HL-60 (cell line): Measurements from ENCODE around the gene GPAM.

Experiments used
- POLR2AphosphoS5 ChIP-seq: IDR thresholded peaks from 2 replicates; pipeline ENCODE4 v1.6.1; 2012; ENCODE audit warnings: low read depth
- SPI1 ChIP-seq: IDR thresholded peaks from 2 replicates; pipeline ENCODE4 v1.6.1; 2012; ENCODE audit warnings: low read depth, mild to moderate bottlenecking, borderline replicate concordance
- TF ChIP-seq, protein P1 (sequence below): IDR thresholded peaks from one replicate; pipeline ENCODE4 v1.5.1; 2011; ENCODE audit warnings: low read length, control low read depth, inconsistent platforms; ENCODE audit not compliant: insufficient read depth
- TF ChIP-seq, protein P2 (sequence below): IDR thresholded peaks from 2 replicates; pipeline ENCODE4 v1.6.1; 2012; ENCODE audit warnings: low read depth; ENCODE audit not compliant: insufficient replicate concordance

DNA sequence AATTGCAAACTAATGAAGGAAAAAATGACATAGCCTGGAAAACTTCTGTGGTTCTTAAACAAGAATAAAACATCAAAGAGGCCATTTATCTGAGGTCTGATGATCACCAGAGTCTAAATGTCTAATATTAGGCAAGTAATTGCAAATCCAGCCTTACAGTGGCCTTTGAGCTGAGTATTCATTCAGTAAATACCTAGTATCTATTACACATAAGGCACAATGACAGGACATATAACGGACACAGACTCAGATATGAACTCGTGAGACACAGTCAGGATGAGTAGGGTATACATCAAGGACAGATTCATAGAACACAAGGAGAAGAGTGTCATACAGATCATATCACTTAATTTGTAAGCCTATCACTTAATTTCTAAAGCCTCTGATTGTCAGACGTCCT is 16.8 kb downstream of the GPAM start:
- TF ChIP-seq, protein P1, sequence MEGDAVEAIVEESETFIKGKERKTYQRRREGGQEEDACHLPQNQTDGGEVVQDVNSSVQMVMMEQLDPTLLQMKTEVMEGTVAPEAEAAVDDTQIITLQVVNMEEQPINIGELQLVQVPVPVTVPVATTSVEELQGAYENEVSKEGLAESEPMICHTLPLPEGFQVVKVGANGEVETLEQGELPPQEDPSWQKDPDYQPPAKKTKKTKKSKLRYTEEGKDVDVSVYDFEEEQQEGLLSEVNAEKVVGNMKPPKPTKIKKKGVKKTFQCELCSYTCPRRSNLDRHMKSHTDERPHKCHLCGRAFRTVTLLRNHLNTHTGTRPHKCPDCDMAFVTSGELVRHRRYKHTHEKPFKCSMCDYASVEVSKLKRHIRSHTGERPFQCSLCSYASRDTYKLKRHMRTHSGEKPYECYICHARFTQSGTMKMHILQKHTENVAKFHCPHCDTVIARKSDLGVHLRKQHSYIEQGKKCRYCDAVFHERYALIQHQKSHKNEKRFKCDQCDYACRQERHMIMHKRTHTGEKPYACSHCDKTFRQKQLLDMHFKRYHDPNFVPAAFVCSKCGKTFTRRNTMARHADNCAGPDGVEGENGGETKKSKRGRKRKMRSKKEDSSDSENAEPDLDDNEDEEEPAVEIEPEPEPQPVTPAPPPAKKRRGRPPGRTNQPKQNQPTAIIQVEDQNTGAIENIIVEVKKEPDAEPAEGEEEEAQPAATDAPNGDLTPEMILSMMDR, result no peak
- TF ChIP-seq, protein P2, sequence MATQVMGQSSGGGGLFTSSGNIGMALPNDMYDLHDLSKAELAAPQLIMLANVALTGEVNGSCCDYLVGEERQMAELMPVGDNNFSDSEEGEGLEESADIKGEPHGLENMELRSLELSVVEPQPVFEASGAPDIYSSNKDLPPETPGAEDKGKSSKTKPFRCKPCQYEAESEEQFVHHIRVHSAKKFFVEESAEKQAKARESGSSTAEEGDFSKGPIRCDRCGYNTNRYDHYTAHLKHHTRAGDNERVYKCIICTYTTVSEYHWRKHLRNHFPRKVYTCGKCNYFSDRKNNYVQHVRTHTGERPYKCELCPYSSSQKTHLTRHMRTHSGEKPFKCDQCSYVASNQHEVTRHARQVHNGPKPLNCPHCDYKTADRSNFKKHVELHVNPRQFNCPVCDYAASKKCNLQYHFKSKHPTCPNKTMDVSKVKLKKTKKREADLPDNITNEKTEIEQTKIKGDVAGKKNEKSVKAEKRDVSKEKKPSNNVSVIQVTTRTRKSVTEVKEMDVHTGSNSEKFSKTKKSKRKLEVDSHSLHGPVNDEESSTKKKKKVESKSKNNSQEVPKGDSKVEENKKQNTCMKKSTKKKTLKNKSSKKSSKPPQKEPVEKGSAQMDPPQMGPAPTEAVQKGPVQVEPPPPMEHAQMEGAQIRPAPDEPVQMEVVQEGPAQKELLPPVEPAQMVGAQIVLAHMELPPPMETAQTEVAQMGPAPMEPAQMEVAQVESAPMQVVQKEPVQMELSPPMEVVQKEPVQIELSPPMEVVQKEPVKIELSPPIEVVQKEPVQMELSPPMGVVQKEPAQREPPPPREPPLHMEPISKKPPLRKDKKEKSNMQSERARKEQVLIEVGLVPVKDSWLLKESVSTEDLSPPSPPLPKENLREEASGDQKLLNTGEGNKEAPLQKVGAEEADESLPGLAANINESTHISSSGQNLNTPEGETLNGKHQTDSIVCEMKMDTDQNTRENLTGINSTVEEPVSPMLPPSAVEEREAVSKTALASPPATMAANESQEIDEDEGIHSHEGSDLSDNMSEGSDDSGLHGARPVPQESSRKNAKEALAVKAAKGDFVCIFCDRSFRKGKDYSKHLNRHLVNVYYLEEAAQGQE, result no peak
- TF ChIP-seq POLR2AphosphoS5 (no peak), SPI1 (no peak)
